ENCODE measurements around the gene AMMECR1.
"Not testable (repeated sequence)": the region's sequence is repeated elsewhere in the genome, so short reads cannot be mapped to it uniquely, and the experiment has no call there.

The AMMECR1 gene

DNA sequence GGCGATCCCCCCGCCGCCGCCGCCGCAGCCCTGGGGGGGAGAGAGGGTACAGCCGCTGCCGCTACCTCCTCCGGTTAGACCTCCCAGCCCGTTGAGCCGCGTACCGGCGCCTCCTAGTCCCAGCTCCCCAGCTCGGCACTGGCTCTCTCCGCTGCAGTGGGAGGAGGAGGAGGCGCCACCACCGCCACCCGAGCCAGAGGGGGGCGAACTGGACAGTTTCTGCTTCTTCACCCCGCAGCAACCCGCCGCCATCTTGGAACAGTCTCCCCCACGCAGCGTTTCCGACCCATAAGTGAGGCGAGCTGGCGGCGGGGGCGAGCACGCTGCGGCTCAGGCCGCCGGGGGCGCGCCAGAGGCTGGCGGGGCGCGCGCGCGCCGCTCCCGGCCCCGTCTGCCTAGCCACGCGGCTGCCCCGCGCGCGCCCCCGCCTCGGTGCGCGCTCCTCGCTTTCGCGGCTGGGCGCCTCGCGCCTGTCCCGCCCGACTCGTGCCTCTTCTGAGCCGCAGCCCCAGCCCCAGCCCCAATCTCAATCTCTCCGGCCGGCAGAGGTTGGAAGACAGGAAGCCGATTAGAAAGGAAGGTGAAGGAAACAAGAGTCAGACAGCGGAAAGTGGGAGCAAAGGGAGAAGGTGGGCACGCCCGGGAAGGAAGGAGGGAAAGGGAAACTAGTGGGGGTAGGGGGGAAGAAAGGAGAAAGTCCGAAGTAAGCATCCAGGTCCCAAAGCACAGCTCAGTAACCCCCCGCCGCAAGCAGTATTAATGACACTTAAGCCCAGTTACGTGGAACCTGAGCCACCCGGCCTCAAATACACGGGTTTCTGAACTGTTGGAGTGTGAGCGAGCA, at the start of gene AMMECR1:
TSS of gene AMMECR1 (minus strand) at position 266 of the 844 bp plus-strand sequence. CDS start at position 252, 14 bp downstream.
- DNase-seq, result peak; percentile 74

DNA sequence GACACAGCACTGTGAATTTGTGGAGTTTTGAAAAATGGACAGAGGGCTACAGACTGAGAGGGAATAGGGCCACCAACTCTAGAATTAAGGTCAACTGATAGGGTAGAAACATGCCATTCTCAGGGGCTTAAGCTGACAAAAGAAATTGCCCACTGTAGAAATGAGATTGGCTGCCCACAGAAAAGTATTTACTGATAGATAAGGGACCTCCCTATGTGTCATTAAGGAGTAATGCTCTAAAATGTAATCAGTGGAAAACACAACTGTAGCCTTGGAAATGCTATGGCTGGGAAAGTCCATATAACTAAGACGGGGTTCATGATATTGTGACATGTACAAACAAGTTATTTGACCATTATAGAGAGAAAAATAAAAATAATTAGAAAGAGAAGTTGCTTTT, 45.4 kb upstream of the AMMECR1 start:
- DNase-seq, result no peak

DNA sequence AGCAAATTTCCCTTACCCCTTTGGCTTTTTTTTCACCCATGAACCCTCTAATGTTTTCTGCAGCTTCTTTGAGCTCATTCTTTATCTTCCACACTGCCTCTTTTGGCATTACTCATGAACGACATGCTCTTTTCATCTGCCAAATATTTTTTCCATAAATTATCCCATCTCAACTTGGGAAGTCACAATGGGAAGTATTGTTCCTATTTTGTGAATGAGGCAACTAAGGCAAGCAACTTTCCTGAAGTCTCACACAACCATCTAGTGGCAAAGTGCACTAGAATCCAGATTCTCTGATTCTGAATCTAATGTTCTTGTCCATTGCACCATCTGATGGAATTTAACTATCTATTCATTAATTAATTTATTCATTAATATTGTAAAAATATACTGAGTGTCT, 41.4 kb upstream of the AMMECR1 start:
- DNase-seq, result no peak

DNA sequence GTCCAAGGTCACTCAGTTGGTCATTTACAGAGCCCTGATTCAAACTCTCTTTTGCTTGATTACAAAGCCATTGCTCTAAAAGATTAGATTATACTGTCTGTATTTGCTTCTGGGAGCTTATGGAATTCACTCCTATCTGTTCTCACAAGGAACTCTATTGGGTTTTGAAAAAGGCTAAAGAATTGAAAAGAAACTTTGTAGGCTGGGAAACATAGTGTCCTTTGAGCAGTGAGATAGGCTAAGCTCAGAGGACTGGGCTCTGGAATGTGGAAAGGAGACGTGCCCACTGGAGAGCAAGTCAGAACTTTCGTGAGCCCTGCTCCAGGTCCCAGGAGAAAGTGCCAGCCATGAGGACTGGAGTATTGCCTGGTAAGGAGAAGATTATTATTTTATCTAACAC, 40.7 kb upstream of the AMMECR1 start, which contains the start of gene RTL9:
TSS of gene RTL9 (plus strand) at position 301 of the 400 bp plus-strand sequence. CDS start 91,770 bp downstream, outside the sequence.
- DNase-seq, result no peak

DNA sequence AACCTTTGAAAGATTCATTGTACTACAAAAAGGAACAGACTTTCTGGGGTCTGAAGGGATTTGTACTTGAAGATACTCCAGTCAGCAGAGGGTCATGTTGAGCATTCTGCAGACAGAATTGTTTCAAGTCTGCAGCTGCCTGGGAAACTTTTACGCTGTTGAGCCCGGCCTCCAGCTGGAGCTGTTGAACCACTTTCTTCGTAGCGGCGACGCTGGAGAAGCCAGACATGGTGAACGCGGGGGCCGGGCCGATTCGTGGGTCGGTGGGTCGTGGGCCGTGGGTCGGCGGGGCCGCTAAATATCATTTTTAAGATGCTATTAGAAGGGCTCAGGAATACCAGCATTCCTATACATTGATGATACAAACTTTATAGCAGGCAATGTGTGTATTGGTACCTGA, 28.8 kb upstream of the AMMECR1 start:
- DNase-seq, result no peak

DNA sequence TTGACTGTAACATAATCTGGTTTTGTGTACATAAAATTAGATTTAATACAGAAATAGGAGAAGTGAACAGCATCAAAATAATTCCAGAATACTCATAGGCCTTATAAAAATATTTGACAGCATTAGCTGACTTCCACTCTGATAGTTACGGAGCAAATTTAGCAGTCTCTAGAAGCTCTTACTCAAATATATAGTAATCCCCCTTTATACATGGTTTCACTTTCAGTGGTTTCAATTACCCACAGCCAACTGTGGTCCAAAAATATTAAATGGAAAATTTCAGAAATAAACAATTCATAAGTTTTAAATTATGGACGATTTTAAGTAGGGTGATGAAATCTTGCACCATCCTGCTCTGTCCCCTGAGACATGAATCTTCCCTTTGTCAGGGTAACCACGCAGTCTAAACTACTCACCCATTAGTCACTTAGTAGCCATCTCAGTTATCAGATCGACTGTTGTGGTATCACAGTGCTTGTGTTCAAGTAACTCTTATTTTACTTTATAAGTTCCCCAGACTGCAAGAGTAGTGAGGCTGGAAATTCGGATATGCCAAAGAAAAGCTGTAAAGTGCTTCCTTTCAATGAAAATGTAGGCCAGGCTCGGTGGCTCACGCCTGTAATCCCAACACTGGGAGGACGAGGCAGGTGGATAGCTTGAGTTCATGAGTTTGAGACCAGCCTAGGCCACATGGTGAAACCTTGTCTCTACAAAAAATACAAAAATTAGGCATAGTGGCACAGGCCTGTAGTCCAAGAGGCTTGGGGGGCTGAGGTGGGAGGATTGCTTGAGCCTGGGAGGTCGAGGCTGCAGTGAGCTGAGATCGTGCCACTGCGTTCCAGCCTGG, 23.5 kb upstream of the AMMECR1 start:
- no peak for DNase-seq

DNA sequence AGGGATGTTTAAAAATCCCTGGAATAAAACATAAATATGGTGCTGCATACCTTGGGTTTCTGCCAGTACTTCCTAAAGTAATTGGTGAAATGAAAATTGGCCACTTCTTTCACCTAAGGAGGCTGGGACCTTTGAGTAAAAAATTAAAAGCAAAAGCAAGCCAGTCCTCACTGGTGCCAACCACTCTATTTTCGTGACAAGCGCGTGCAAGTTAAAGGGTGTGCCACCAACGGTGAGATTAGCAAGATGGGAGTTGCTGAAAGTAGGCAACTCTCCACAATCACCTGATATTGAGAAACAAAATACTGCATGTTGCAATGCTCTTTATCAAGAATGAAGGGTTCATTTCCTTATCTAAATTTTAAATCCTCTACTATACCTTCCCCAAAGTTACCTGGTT, 21.1 kb upstream of the AMMECR1 start:
- DNase-seq, result no peak

DNA sequence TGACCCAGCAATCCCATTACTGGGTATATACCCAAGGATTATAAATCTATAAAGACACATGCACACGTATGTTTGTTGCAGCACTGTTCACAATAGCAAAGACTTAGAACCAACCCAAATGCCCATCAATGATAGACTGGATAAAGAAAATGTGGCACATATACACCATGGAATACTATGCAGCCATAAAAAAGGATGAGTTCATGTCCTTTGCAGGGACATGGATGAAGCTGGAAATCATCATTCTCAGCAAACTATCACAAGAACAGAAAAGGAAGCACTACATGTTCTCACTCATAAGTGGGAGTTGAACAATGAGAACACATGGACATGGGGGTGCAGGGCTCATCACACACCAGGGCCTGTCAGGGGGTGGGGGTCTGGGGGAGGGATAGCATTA, 15.6 kb upstream of the AMMECR1 start:
- DNase-seq, result not testable (repeated sequence)

DNA sequence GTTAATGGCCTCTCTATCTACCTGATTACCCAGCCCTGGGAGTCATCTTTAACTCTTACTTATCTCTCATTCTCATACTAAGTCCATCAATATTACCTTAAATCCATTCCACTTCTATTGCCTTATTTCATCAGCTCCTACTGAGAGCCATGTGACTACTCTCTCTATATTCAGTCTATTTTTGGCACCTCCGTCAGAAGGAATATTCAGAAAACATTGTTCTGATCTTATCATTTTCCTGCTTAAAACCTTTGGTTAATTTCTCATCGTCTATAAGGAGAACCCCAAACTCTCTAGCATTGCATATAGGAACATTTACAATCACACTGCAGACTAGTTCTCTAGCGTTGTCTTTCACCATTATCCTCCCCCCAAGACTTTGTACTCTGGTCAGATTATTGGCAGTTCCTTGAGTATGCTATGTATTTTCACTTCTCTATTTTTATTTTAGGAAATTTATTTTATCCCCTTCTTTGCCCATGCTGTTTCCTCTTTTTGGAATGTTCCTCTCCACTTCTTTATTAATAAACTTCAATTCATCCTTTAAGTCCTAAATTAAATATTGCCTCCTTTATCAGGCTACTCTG, 13.7 kb upstream of the AMMECR1 start:
- no peak for DNase-seq

DNA sequence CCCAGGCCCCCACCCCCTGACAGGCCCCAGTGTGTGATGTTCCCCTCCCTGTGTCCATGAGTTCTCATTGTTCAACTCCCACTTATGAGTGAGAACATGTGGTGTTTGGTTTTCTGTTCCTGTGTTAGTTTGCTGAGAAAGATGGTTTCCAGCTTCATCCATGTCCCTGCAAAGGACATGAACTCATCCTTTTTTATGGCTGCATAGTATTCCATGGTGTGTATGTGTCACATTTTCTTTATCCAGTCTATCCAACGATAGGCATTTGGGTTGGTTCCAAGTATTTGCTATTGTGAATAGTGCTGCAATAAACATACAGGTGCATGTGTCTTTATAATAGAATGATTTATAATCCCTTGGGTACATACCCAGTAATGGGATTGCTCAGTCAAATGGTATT, 10.7 kb upstream of the AMMECR1 start:
- not testable (repeated sequence) for DNase-seq

DNA sequence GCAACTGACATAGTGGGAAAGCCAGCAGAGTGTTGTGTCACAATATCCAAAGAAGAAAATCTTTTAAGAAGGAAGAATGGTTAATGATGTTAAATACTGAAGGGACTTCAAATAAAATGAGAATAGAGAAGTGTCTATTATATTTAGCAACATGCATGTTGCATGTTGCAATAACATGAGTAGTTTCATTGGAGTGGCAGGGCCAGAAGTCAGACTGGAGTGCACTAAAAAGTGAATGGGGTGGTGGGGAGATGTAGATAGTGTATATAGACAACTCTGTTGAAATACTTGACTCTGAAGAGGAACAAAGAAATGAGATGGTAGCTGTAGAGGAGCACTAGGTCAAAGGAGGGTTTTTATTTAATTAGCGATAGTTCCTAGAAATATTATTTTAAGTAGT, 9.5 kb upstream of the AMMECR1 start:
- no peak for DNase-seq

DNA sequence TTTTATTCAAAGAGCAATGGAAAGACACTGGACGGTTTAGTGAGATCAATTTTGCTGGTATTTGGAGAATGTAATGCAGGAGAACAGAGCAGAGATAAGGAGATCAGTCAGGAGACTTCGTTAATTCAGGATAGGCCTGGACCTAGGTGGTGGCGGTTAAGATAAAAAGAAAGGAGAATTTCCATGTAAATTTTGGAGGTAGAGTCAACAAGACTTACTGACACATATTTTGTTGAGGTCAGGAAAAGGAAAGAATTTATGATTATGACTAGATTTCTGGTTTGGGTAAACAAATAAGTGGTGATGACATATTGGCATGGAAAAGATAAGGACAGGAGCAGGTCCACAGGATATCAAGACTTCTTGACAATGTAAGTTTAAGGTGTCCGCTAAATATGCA, 8.8 kb upstream of the AMMECR1 start:
- no peak for DNase-seq

DNA sequence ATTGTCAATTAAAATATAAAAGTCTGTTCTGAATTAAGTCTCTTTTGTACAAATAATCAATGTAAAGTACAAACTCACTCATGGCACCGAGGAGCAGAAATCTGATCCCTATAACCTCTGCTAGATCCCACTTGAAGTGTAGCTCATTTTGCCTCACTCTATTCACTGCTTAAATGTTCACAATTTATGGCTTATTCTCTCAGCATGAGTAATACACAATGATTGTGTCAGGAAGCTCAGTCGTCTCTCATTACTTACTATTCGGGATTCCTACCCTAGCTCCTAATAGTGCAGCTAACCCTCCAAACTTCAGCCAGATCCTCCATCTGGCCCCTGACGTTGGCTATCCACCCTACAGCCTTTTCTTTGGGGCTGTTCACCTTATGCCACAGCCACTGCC, 4.7 kb upstream of the AMMECR1 start:
- no peak for DNase-seq

DNA sequence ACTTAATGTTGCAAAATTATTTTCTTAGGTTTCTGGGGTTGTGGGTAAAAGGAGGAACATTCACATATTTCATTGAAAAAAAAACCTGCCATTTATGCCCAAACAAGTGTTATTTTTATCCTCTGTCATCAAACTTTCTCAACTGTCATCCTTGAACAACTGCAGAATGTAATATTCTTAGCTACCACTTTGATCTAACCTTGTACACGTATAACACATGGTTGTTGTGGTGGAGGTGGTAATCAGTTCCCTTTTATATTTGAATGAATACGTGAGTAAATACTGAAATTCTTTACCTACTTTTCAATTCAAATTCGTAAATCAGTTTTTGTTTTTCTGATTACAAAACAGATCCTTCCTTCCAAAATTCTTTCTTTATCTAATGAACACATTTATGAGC, 3.8 kb upstream of the AMMECR1 start:
- DNase-seq, result no peak

DNA sequence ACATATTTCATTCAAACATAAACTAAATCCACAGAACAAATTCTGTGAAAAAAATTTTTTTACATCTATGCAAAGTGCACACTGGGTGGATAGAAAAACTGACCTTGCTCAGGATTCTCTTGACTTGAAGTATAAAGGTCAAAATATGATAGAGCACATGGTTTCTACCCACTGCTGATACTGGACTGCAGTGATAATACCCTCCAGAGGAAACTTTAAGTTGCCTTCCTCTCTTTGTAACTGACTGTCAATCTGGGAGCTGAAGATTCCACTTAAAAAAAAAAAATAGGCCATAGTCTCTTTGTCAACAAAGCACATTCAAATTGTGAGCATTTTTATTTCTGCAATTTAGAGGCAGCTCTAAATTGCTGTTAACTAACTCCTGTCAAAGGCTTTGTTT, 3.2 kb upstream of the AMMECR1 start:
- DNase-seq, result no peak

DNA sequence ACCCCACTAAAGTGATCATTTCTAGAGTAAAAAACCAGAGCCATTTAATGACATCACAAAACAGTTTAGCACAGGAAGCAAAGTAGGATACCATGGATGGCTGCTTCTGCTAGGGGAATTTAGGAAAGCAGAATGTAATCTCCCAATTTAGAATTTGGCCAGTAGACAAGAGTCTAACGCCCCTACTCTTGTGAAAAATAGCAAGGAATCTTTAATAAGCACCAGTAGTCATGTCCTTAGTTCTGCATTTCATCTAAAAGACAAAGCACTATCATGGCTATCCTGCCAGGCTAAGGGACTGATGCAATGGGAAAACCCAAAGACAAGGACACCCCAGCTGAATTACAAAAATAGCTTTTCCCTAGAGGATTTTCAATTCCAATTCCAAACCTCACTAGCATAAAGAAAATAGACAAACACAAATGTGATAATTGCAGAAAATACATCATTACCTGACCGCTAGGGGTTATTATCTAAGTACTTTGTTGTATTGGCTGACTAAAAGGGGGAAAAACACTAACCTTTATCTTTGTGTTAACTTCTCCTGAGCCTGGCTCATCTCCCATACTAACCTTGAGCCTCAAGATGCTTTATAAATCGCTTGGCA, 2.6 kb upstream of the AMMECR1 start:
- DNase-seq, result no peak

DNA sequence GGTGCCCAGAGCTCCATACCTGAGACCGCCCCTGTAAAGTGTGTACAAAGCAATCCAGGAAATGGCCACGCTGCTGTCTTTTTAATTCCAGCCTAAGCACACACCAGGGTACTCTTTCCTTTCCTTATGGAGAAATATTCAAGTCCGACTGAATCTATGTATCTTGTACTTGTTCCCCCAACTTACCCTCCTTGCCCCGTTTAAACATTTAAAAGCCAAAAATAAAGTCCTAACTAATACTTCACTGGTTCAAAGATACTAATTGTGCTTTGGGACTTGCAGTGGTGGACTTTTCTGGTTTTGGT, 731 bp upstream of the AMMECR1 start:
- peak; percentile 30 for DNase-seq

DNA sequence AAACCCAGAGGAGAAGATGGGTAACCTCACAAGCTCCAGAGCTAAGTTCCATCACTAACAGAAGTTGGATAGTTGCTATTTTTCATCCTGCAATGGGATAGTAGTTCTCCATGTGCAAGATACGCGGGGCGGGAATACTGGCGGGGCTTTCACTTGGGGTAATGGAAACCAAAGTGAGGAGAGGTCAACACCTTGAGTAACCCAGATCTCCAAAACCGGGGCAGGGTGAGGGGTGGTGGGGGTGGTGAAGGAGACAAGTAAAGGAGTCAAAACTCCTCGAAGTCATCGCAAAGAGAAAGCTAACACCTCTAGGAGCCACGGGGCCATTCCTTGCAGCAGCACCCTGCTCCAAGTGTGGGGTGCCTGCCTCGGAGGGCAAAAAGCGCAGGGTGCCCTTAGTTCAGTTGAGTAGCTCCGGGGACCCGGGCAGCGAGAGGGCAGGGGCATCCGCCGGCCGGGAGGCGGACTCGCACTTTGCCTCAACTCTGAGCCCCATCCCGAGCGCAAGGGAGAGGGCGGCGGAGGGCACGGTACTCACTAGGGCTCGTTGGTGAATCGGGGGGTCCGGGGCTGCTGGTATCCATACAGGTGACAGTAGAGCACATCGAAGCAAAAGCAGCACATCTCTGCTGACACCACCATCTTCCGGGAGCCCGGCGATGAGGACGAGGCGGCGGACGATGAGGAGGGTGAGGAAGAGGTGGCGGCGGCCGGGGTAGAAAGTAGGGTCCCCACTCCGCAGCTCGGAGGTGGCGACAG, 645 bp downstream of the AMMECR1 start:
- no peak for DNase-seq

DNA sequence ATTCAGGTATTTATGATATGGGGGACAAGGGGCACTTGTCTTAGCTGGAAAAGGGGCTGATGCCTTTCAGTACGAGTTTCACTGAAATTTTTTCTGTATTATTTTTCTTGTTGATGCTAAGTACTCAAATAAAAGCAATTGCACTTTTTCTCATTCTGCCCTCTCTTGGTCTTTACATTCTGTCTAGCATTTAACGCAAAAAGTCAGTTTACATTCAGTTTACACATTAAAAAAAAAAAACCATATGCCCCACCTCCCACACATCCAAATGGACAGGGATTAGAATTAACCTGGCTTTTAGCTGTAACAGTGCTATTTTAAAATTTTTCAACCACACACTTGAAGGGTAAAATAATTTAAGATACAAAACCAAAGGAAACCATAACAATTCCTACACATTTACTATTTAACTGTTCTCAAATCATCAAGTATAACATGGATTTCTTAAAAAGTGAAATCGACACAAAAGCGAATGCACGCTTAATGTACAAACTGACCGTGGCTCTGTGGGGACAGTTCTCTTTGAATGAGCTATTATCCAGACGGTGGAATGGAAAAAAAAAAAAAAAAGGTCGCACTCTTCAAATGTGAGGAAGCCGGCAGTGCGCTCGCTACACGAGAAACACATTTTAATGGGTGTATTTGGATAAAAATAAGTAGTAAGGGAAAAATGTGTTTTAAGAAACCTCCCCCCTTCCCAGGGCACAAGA, 1.4 kb downstream of the AMMECR1 start:
- no peak for DNase-seq

DNA sequence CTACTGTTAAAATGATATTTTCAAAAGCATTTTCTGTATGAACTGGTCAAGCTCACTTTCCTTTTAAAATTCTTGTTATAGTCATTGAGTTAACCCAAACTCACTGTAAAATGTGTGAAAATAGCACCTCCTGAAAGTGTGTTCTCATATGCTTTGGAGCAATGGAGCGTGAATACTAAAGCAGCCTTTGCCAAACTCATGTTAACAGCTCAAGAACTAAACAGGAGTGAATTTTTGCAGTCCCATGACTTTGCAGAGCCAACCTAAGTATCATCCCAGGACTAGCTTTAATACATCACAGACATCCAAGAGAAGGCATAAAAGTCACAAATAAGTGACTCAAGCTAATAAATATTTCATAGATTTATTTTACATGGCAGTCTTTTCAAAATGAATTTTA, 2.3 kb downstream of the AMMECR1 start:
- no peak for DNase-seq

DNA sequence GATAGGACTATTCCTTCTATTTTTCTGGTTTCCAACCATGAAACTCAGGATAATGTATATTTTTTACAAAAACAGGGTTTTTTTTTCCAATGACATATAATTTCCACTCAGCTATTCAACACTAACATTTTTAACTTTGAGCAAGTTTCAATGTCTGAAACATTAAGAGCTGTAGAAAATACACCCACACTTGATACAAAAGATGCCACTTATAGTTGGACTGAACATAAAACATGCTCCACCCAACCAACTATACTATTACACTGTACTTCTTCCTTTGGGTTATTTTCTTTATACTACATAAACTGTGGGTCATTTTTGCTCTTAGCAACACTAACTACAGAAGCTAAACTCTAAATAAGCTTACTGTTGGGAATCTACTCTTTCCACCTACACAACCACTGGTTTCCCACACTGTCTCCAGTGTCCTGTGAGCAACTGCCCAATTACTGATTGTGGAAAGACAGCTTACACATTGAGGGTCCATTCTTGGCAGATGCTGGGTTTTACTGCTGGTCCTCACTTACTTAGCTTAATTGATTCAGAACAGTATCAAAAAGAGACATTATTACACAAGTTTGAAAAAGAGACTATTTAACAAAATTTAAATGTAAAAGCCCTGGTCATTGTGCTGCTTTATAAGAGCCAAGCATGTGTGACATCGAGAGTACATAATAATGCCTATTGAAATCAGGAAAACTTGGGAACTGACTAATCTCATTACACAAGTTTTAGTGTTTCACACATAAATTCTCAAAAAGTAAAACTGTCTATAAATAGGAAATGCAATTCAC, 6.3 kb downstream of the AMMECR1 start:
- no peak for DNase-seq

Measured in COR-L47 (cell line).